ENCODE data around the gene C1QTNF2. TPM values are rescaled to one million over a fixed set of nuclear protein-coding genes. Genes with fewer than 3 reads are reported as not detected.

C1QTNF2 gene
- total RNA-seq, 2 donors from 2014 or later = 8.4 TPM; not detected in 1

DNA sequence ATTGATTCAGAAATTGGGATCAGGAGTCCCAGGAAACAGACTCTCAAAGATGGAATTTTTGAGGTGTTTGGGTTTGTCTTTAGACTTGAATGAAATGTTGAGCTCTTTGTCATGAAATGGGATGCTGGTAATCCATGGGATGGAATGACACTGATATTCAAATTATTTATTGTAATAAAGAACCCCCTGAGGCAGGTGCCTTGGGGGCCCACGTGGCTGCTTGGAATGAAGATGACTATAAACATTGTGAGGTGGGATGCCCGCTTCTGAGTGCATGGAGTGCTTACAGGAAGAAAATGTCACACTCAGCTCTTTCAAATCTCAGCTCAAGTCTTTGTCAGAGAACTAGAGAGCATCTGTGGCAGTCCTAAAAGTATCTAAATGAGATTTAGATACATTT lies 9.6 kb upstream of the C1QTNF2 start:
- intact Hi-C loops (cut with DNase I) = no loop called here
- no peak for DNase-seq (ENCODE audit: low spot score)
- H3K27me3 ChIP-seq (replicated peaks; ENCODE audit: insufficient read depth) = no peaks in the 10 kb centered on the region
- no peaks in the 10 kb centered on the region for H3K4me1 ChIP-seq (replicated peaks)
- H3K27ac ChIP-seq = no peak overlapping the region
- H3K36me3 ChIP-seq = no peaks in the 10 kb centered on the region
- TF ChIP-seq, protein P1, sequence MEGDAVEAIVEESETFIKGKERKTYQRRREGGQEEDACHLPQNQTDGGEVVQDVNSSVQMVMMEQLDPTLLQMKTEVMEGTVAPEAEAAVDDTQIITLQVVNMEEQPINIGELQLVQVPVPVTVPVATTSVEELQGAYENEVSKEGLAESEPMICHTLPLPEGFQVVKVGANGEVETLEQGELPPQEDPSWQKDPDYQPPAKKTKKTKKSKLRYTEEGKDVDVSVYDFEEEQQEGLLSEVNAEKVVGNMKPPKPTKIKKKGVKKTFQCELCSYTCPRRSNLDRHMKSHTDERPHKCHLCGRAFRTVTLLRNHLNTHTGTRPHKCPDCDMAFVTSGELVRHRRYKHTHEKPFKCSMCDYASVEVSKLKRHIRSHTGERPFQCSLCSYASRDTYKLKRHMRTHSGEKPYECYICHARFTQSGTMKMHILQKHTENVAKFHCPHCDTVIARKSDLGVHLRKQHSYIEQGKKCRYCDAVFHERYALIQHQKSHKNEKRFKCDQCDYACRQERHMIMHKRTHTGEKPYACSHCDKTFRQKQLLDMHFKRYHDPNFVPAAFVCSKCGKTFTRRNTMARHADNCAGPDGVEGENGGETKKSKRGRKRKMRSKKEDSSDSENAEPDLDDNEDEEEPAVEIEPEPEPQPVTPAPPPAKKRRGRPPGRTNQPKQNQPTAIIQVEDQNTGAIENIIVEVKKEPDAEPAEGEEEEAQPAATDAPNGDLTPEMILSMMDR (IDR thresholded peaks at IDR 0.05) = no peak
- no peak for TF ChIP-seq POLR2AphosphoS5 (IDR thresholded peaks at IDR 0.05)
- TF ChIP-seq POLR2A (IDR thresholded peaks at IDR 0.05) = no peak
- H3K4me3 ChIP-seq = no peak overlapping the region
- H3K9me3 ChIP-seq = no peaks in the 10 kb centered on the region
- WGBS = 69% methylated on average over 2 of the region's 2 CpGs

DNA sequence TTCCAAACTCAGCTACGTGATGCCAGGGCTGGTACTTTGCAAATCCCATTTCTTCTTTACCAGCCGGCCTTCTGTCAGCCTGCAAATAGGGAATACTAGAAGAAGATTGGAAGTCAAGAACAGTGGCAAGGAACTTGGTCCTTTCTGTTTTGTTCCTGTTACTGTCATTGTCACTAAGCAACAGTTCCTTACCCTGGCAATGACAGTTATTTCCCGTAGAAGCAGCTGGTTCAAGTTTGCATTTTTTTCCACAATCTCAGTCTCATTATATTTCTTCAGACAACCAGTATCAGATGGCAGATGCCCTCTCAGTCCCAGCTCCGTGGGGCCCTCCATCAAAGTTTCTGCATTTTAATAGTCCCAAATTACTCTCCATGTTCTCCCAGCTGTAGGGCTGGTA lies 9.1 kb upstream of the C1QTNF2 start:
- TF ChIP-seq, protein P1 (IDR thresholded peaks at IDR 0.05) = no peak
- TF ChIP-seq POLR2A (IDR thresholded peaks at IDR 0.05) = no peak
- TF ChIP-seq POLR2AphosphoS5 (IDR thresholded peaks at IDR 0.05) = no peak
- no peaks in the 10 kb centered on the region for H3K4me1 ChIP-seq (replicated peaks)
- H3K9me3 ChIP-seq = no peaks in the 10 kb centered on the region
- WGBS = 51% methylated on average over 4 of the region's 4 CpGs
- no peaks in the 10 kb centered on the region for H3K27me3 ChIP-seq (replicated peaks; ENCODE audit: insufficient read depth)
- intact Hi-C loops (cut with DNase I) = no loop called here
- no peak overlapping the region for H3K4me3 ChIP-seq
- H3K27ac ChIP-seq = no peak overlapping the region
- DNase-seq (ENCODE audit: low spot score) = no peak
- H3K36me3 ChIP-seq = no peaks in the 10 kb centered on the region

DNA sequence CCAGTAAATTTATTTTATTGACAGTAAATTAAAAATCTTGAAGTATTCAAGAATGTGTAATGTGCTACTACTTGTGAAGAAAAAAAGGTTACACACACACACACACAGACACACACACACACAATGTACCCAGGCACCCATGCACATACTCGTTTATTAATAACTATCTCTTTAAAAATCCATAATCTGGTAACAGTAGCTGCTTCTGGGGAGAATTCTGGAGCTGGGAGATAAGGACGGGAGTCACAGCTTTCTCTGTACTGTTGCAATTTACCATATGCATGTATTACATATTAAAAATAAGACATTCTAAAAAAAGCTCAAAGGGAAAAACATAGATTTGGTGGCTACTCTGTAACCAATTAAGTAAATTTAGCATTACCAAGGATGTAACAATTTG lies 7.9 kb upstream of the C1QTNF2 start:
- intact Hi-C loops (cut with DNase I) = no loop called here
- Histone ChIP-seq H3K27ac (no peak overlapping the region), H3K4me3 (no peak overlapping the region), H3K27me3 (replicated peaks; ENCODE audit: insufficient read depth) (no peaks in the 10 kb centered on the region), H3K9me3 (no peaks in the 10 kb centered on the region), H3K36me3 (no peaks in the 10 kb centered on the region), H3K4me1 (replicated peaks) (no peaks in the 10 kb centered on the region)
- 68% methylated on average over 2 of the region's 2 CpGs for WGBS
- DNase-seq (ENCODE audit: low spot score) = no peak
- TF ChIP-seq POLR2A (IDR thresholded peaks at IDR 0.05) = no peak
- TF ChIP-seq, protein P1 (IDR thresholded peaks at IDR 0.05) = no peak
- no peak for TF ChIP-seq POLR2AphosphoS5 (IDR thresholded peaks at IDR 0.05)

DNA sequence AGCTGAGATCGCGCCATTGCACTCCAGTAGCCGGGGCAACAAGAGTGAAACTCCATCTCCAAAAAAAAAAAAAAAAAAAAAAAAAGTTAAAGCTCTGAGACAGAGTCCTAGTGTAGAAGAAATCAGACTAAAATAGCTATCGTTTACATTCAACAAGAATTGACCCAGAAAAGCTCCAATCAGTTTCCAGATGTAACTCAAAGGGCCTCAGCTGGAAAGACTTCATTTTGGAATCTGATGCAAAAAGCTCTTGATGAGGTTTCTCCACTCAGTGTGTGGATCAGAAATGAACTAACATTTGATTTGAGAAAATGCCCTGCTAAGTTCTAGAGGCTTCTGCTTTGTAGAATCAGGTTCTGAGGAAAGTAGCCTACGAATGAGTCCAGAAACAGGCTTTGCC lies 7.2 kb upstream of the C1QTNF2 start:
- WGBS = 81% methylated on average over 5 of the region's 5 CpGs
- Histone ChIP-seq H3K9me3 (no peaks in the 10 kb centered on the region), H3K36me3 (no peaks in the 10 kb centered on the region), H3K4me3 (no peak overlapping the region), H3K27me3 (replicated peaks; ENCODE audit: insufficient read depth) (no peaks in the 10 kb centered on the region), H3K27ac (no peak overlapping the region), H3K4me1 (replicated peaks) (no peaks in the 10 kb centered on the region)
- intact Hi-C loops (cut with DNase I) = no loop called here
- no peak for TF ChIP-seq POLR2AphosphoS5 (IDR thresholded peaks at IDR 0.05)
- no peak for TF ChIP-seq POLR2A (IDR thresholded peaks at IDR 0.05)
- TF ChIP-seq, protein P1 (IDR thresholded peaks at IDR 0.05) = no peak
- DNase-seq (ENCODE audit: low spot score) = no peak

DNA sequence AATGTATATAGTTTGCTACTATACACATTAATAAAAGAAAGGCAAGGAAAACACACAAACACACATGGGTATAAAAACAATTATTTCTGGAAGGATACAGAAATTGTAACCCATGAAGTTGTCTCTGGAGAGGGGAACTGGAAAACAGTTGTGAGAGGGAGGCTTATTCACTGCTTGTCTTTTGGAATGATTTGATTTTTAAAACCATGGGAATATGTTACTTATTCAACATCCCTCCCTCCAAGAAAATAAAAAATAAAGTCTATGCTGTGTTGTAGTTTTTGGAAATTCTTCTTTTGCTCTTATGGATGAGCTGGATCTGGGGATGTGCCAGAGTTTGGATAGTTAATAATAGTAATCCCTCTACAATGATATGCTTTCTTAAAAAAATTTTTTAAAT lies 6.0 kb upstream of the C1QTNF2 start:
- no peak for DNase-seq (ENCODE audit: low spot score)
- Histone ChIP-seq H3K27ac (no peak overlapping the region), H3K9me3 (no peaks in the 10 kb centered on the region), H3K36me3 (no peaks in the 10 kb centered on the region), H3K27me3 (replicated peaks; ENCODE audit: insufficient read depth) (no peaks in the 10 kb centered on the region), H3K4me3 (no peak overlapping the region), H3K4me1 (replicated peaks) (no peaks in the 10 kb centered on the region)
- intact Hi-C loops (cut with DNase I) = no loop called here
- TF ChIP-seq POLR2AphosphoS5 (IDR thresholded peaks at IDR 0.05) = no peak
- TF ChIP-seq, protein P1 (IDR thresholded peaks at IDR 0.05) = no peak
- TF ChIP-seq POLR2A (IDR thresholded peaks at IDR 0.05) = no peak
